Liver (tissue), 9 donors: ENCODE measurements around the gene CCDC154. TPM values are rescaled to one million over a fixed set of nuclear protein-coding genes. Genes with fewer than 3 reads are reported as not detected.

Experiments used
- DNase-seq: peaks from one replicate; pipeline ENCODE4 v3.0.0-alpha.2; 2017; ENCODE audit warnings: low spot score
- H3K27ac ChIP-seq, 2 donors: one replicate each; pipeline ENCODE4 v1.7.0; 2013; ENCODE audit warnings: inconsistent platforms in 2 of 2, low read length in 2 of 2, control low read depth in 1 of 2, low read depth in 1 of 2, mild to moderate bottlenecking in 1 of 2
- H3K27me3 ChIP-seq, 4 donors: one replicate each; pipeline versions ENCODE4 v1.6.1 to v1.7.0; 2013; ENCODE audit warnings: low read length in 3 of 4, inconsistent platforms in 1 of 4, mild to moderate bottlenecking in 1 of 4, moderate library complexity in 1 of 4; ENCODE audit not compliant: control insufficient read depth in 4 of 4, insufficient read depth in 4 of 4
- H3K36me3 ChIP-seq, 4 donors: one replicate each; pipeline versions ENCODE4 v1.6.1 to v1.7.0; 2013; ENCODE audit warnings: low read length in 3 of 4, mild to moderate bottlenecking in 3 of 4, low read depth in 1 of 4, moderate library complexity in 1 of 4; ENCODE audit not compliant: control insufficient read depth in 4 of 4, insufficient read depth in 3 of 4
- H3K4me1 ChIP-seq, 4 donors: one replicate each; pipeline versions ENCODE4 v1.6.1 to v1.7.0; 2013; ENCODE audit warnings: low read length in 3 of 4, mild to moderate bottlenecking in 3 of 4, moderate library complexity in 1 of 4; ENCODE audit not compliant: control insufficient read depth in 4 of 4, insufficient read depth in 4 of 4
- H3K4me3 ChIP-seq, 3 donors: one replicate each; pipeline versions ENCODE4 v1.6.1 to v1.7.0; 2013; ENCODE audit warnings: low read length in 3 of 3, control low read depth in 1 of 3, low read depth in 1 of 3, mild to moderate bottlenecking in 1 of 3
- H3K9ac ChIP-seq, 2 donors: one replicate each; pipeline ENCODE4 v1.7.0; 2013; ENCODE audit warnings: low read length in 2 of 2, mild to moderate bottlenecking in 2 of 2, moderate library complexity in 2 of 2, control low read depth in 1 of 2, low read depth in 1 of 2
- H3K9me3 ChIP-seq, 4 donors: one replicate each; pipeline versions ENCODE4 v1.6.1 to v1.7.0; 2013; ENCODE audit warnings: low read length in 3 of 4; ENCODE audit not compliant: control insufficient read depth in 4 of 4
- EGR1 ChIP-seq, 2 donors: IDR thresholded peaks; 2 replicates each; pipeline ENCODE4 v1.6.1; 2016 to 2018; ENCODE audit warnings: antibody characterized with exemption in 2 of 2, low read depth in 2 of 2
- FOXA1 ChIP-seq: IDR thresholded peaks from 2 replicates; pipeline ENCODE4 v1.6.1; 2016; ENCODE audit warnings: antibody characterized with exemption
- FOXA2 ChIP-seq: IDR thresholded peaks from 2 replicates; pipeline ENCODE4 v1.6.1; 2016; ENCODE audit warnings: antibody characterized with exemption
- GABPA ChIP-seq, 2 donors: IDR thresholded peaks in 1 of 2; conservative IDR thresholded peaks in 1 of 2; 2 replicates each; pipeline ENCODE4 v1.6.1; 2016; ENCODE audit warnings: antibody characterized with exemption in 2 of 2, mild to moderate bottlenecking in 1 of 2, moderate library complexity in 1 of 2
- HNF4A ChIP-seq, 2 donors: conservative IDR thresholded peaks; 2 replicates each; pipeline ENCODE4 v1.6.1; 2016; ENCODE audit warnings: antibody characterized with exemption in 2 of 2, mild to moderate bottlenecking in 2 of 2
- HNF4G ChIP-seq: IDR thresholded peaks from 2 replicates; pipeline ENCODE4 v1.6.1; 2016; ENCODE audit warnings: antibody characterized with exemption
- JUND ChIP-seq, 2 donors: IDR thresholded peaks; 2 replicates each; pipeline ENCODE4 v1.6.1; 2016; ENCODE audit warnings: antibody characterized with exemption in 2 of 2
- NR2F2 ChIP-seq: IDR thresholded peaks from 2 replicates; pipeline ENCODE4 v1.6.1; 2016; ENCODE audit warnings: antibody characterized with exemption
- RAD21 ChIP-seq, 2 donors: IDR thresholded peaks; 2 replicates each; pipeline ENCODE4 v1.6.1; 2016; ENCODE audit warnings: antibody characterized with exemption in 2 of 2, mild to moderate bottlenecking in 2 of 2
- REST ChIP-seq: IDR thresholded peaks from 2 replicates; pipeline ENCODE4 v1.6.1; 2016; ENCODE audit warnings: antibody characterized with exemption, mild to moderate bottlenecking
- RXRA ChIP-seq, 2 donors: IDR thresholded peaks; 2 replicates each; pipeline ENCODE4 v1.6.1; 2017 to 2018; ENCODE audit warnings: antibody characterized with exemption in 2 of 2, mild to moderate bottlenecking in 1 of 2
- SP1 ChIP-seq: IDR thresholded peaks from 2 replicates; pipeline ENCODE4 v1.6.1; 2018; ENCODE audit warnings: antibody characterized with exemption, mild to moderate bottlenecking
- TAF1 ChIP-seq: conservative IDR thresholded peaks from 2 replicates; pipeline ENCODE4 v1.6.1; 2016; ENCODE audit warnings: antibody characterized with exemption, mild to moderate bottlenecking
- YY1 ChIP-seq: IDR thresholded peaks from 2 replicates; pipeline ENCODE4 v1.6.1; 2016; ENCODE audit warnings: antibody characterized with exemption, mild to moderate bottlenecking
- WGBS: extraction: QIAGEN DNeasy Blood & Tissue Kit; methylation state at CpG from one replicate; pipeline ENCODE4 v1.1.7; 2013; 5-methylcytosine and 5-hydroxymethylcytosine counted together
- polyA plus RNA-seq, 2 donors: library from polyadenylated mRNA; stranded (reverse) in 1 of 2; unstranded in 1 of 2; fragments of 200-250 nt in 1 of 2; fragments of >200 nt in 1 of 2; fragmentation: Nextera tagmentation in 1 of 2; extraction: Ambion mirVana in 1 of 2; gene quantifications; one replicate each; pipeline versions ENCODE4 v1.2.1 to v1.2.3, GENCODE V29; 2013 to 2015
- total RNA-seq, 2 donors: library from RNA; depleted of rRNA; stranded (reverse); fragments of >200 nt; gene quantifications; one replicate each; pipeline ENCODE4 v1.2.3, GENCODE V29; 2014
- TF ChIP-seq, protein P1 (sequence below): IDR thresholded peaks from 2 replicates; pipeline ENCODE4 v1.6.1; 2016; ENCODE audit warnings: antibody characterized with exemption
- TF ChIP-seq, protein P2 (sequence below): IDR thresholded peaks from 2 replicates; pipeline ENCODE4 v1.6.1; 2016; ENCODE audit warnings: antibody characterized with exemption
- TF ChIP-seq, protein P3 (sequence below): IDR thresholded peaks from 2 replicates; pipeline ENCODE4 v1.6.1; 2016; ENCODE audit warnings: antibody characterized with exemption
- TF ChIP-seq, protein P4 (sequence below): fragments of 150-350 bp; IDR thresholded peaks from 2 replicates; pipeline ENCODE4 v1.5.1; 2017; ENCODE audit warnings: improper control_type of control experiment, low read depth, low read length; ENCODE audit not compliant: missing input control
- donor health status: healthy.
- donor health status: healthy.
- donor health status: healthy.
- donor health status: healthy.
- donor health status: healthy.

CCDC154 gene
- total and polyA plus RNA-seq, 4 donors: 0.18 to 0.42 (median 0.39) TPM; not detected in 1

DNA sequence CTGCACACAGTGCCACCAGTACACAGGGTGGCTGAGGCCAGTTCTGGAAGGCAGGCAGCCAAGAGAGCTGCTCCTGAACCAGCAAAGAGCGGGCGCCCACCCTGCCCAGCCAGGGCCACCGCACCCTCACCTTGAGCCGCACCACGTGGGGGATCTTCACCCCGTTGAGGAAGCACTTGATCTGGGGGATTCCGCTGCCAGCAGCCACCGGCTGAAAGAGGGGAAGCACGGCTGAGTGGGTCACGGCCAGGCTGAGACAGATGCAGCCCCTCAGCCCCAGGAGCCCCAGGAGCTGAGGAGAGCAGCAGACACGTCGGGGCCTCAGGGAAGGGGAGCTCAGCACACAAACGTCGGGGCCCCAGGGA is 14.6 kb upstream of the CCDC154 start:
- no peaks in the 10 kb centered on the region for H3K4me1 ChIP-seq
- no peak for TF ChIP-seq TAF1
- no peak for TF ChIP-seq RAD21 (IDR thresholded peaks at IDR 0.05)
- no peak for TF ChIP-seq HNF4G
- no peak for TF ChIP-seq GABPA (IDR thresholded peaks at IDR 0.05 in 1 of 2, conservative IDR thresholded peaks at IDR 0.05 in 1 of 2)
- TF ChIP-seq, protein P1, sequence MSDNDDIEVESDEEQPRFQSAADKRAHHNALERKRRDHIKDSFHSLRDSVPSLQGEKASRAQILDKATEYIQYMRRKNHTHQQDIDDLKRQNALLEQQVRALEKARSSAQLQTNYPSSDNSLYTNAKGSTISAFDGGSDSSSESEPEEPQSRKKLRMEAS: no peak
- TF ChIP-seq, protein P2, sequence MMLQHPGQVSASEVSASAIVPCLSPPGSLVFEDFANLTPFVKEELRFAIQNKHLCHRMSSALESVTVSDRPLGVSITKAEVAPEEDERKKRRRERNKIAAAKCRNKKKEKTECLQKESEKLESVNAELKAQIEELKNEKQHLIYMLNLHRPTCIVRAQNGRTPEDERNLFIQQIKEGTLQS: no peak
- no peak for TF ChIP-seq JUND (IDR thresholded peaks at IDR 0.05)
- TF ChIP-seq SP1: no peak
- no peak for TF ChIP-seq YY1
- TF ChIP-seq HNF4A (conservative IDR thresholded peaks at IDR 0.05): no peak
- TF ChIP-seq, protein P3, sequence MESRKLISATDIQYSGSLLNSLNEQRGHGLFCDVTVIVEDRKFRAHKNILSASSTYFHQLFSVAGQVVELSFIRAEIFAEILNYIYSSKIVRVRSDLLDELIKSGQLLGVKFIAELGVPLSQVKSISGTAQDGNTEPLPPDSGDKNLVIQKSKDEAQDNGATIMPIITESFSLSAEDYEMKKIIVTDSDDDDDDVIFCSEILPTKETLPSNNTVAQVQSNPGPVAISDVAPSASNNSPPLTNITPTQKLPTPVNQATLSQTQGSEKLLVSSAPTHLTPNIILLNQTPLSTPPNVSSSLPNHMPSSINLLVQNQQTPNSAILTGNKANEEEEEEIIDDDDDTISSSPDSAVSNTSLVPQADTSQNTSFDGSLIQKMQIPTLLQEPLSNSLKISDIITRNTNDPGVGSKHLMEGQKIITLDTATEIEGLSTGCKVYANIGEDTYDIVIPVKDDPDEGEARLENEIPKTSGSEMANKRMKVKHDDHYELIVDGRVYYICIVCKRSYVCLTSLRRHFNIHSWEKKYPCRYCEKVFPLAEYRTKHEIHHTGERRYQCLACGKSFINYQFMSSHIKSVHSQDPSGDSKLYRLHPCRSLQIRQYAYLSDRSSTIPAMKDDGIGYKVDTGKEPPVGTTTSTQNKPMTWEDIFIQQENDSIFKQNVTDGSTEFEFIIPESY: no peak
- TF ChIP-seq FOXA2: no peak
- no peak for TF ChIP-seq NR2F2
- TF ChIP-seq REST: no peak
- TF ChIP-seq FOXA1: no peak
- TF ChIP-seq RXRA (IDR thresholded peaks at IDR 0.05): no peak
- TF ChIP-seq, protein P4, sequence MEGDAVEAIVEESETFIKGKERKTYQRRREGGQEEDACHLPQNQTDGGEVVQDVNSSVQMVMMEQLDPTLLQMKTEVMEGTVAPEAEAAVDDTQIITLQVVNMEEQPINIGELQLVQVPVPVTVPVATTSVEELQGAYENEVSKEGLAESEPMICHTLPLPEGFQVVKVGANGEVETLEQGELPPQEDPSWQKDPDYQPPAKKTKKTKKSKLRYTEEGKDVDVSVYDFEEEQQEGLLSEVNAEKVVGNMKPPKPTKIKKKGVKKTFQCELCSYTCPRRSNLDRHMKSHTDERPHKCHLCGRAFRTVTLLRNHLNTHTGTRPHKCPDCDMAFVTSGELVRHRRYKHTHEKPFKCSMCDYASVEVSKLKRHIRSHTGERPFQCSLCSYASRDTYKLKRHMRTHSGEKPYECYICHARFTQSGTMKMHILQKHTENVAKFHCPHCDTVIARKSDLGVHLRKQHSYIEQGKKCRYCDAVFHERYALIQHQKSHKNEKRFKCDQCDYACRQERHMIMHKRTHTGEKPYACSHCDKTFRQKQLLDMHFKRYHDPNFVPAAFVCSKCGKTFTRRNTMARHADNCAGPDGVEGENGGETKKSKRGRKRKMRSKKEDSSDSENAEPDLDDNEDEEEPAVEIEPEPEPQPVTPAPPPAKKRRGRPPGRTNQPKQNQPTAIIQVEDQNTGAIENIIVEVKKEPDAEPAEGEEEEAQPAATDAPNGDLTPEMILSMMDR: no peak
- no peak for TF ChIP-seq EGR1 (IDR thresholded peaks at IDR 0.05; ENCODE audit: low read depth in 2 of 2)
- WGBS: 87% methylated on average over 14 of the region's 14 CpGs
- DNase-seq: no peak
- no peaks in the 10 kb centered on the region for H3K9me3 ChIP-seq
- peaks cover 0 to 44% (median 7%) of the 10 kb centered on the region in 4 donors for H3K36me3 ChIP-seq
- no peak overlapping the region for H3K9ac ChIP-seq
- no peak overlapping the region for H3K4me3 ChIP-seq
- H3K27ac ChIP-seq: no peak overlapping the region
- H3K27me3 ChIP-seq: no peaks in the 10 kb centered on the region
